ENCODE data around the gene MCM10.
A peak's percentile ranks its signal among the peaks of the same experiment; 100 is the strongest.
"Not testable (repeated sequence)": the region's sequence is repeated elsewhere in the genome, so short reads cannot be mapped to it uniquely, and the experiment has no call there.

The MCM10 gene

GRCh38 chr10:13143766-13144165, 17.6 kb upstream of the MCM10 start:
- no peaks in the 10 kb centered on the region for H3K27me3 ChIP-seq (ENCODE audit: insufficient read depth, low read length)
- no peak overlapping the region for H3K4me3 ChIP-seq (ENCODE audit: low read length)
- H3K9me3 ChIP-seq (ENCODE audit: low read length) = no peaks in the 10 kb centered on the region
- H3K4me1 ChIP-seq (ENCODE audit: insufficient read depth, low read length) = peaks cover 4% of the 10 kb centered on the region
- H2AFZ ChIP-seq (ENCODE audit: low read depth, low read length) = no peak overlapping the region
- H3K36me3 ChIP-seq (ENCODE audit: insufficient read depth, low read length) = no peaks in the 10 kb centered on the region

- H3K4me3 ChIP-seq (ENCODE audit: low read length) = no peak overlapping the region
- H3K4me1 ChIP-seq (ENCODE audit: insufficient read depth, low read length) = peaks cover 4% of the 10 kb centered on the region
- no peaks in the 10 kb centered on the region for H3K27me3 ChIP-seq (ENCODE audit: insufficient read depth, low read length)
- H2AFZ ChIP-seq (ENCODE audit: low read depth, low read length) = no peak overlapping the region
- no peaks in the 10 kb centered on the region for H3K36me3 ChIP-seq (ENCODE audit: insufficient read depth, low read length)
- H3K9me3 ChIP-seq (ENCODE audit: low read length) = no peaks in the 10 kb centered on the region
Observed at GRCh38 chr10:13144814-13145213, 16.5 kb upstream of the MCM10 start.

GRCh38 chr10:13146379-13146778, 15.0 kb upstream of the MCM10 start:
- Histone ChIP-seq H2AFZ (ENCODE audit: low read depth, low read length) (no peak overlapping the region), H3K4me1 (ENCODE audit: insufficient read depth, low read length) (no peaks in the 10 kb centered on the region), H3K4me3 (ENCODE audit: low read length) (no peak overlapping the region), H3K27me3 (ENCODE audit: insufficient read depth, low read length) (no peaks in the 10 kb centered on the region), H3K9me3 (ENCODE audit: low read length) (no peaks in the 10 kb centered on the region), H3K36me3 (ENCODE audit: insufficient read depth, low read length) (no peaks in the 10 kb centered on the region)

GRCh38 chr10:13147161-13147560, 14.2 kb upstream of the MCM10 start:
- Histone ChIP-seq H3K36me3 (ENCODE audit: insufficient read depth, low read length) (no peaks in the 10 kb centered on the region), H2AFZ (ENCODE audit: low read depth, low read length) (no peak overlapping the region)

GRCh38 chr10:13152296-13152695, 9.1 kb upstream of the MCM10 start:
- H3K4me1 ChIP-seq (ENCODE audit: insufficient read depth, low read length) = no peaks in the 10 kb centered on the region
- H3K9me3 ChIP-seq (ENCODE audit: low read length) = no peaks in the 10 kb centered on the region
- H3K4me3 ChIP-seq (ENCODE audit: low read length) = no peak overlapping the region
- no peaks in the 10 kb centered on the region for H3K27me3 ChIP-seq (ENCODE audit: insufficient read depth, low read length)
- H2AFZ ChIP-seq (ENCODE audit: low read depth, low read length) = no peak overlapping the region
- H3K36me3 ChIP-seq (ENCODE audit: insufficient read depth, low read length) = no peaks in the 10 kb centered on the region

More at GRCh38 chr10:13147161-13147560, 14.2 kb upstream of the MCM10 start:
- Histone ChIP-seq H3K4me1 (ENCODE audit: insufficient read depth, low read length) (no peaks in the 10 kb centered on the region), H3K4me3 (ENCODE audit: low read length) (no peak overlapping the region), H3K27me3 (ENCODE audit: insufficient read depth, low read length) (no peaks in the 10 kb centered on the region), H3K9me3 (ENCODE audit: low read length) (no peaks in the 10 kb centered on the region)

GRCh38 chr10:13155860-13156259, 5.5 kb upstream of the MCM10 start:
- H2AFZ ChIP-seq (ENCODE audit: low read depth, low read length); H3K36me3 ChIP-seq (ENCODE audit: insufficient read depth, low read length); H3K27me3 ChIP-seq (ENCODE audit: insufficient read depth, low read length); H3K9me3 ChIP-seq (ENCODE audit: low read length); H3K4me3 ChIP-seq (ENCODE audit: low read length); H3K4me1 ChIP-seq (ENCODE audit: insufficient read depth, low read length): not testable (repeated sequence)

GRCh38 chr10:13158401-13158800, 3.0 kb upstream of the MCM10 start:
- Histone ChIP-seq H2AFZ (ENCODE audit: low read depth, low read length) (no peak overlapping the region), H3K9me3 (ENCODE audit: low read length) (no peaks in the 10 kb centered on the region), H3K36me3 (ENCODE audit: insufficient read depth, low read length) (no peaks in the 10 kb centered on the region), H3K4me1 (ENCODE audit: insufficient read depth, low read length) (peaks cover 13% of the 10 kb centered on the region), H3K4me3 (ENCODE audit: low read length) (no peak overlapping the region), H3K27me3 (ENCODE audit: insufficient read depth, low read length) (no peaks in the 10 kb centered on the region)

- peaks cover 13% of the 10 kb centered on the region for H3K4me1 ChIP-seq (ENCODE audit: insufficient read depth, low read length)
- H3K36me3 ChIP-seq (ENCODE audit: insufficient read depth, low read length) = peaks cover 19% of the 10 kb centered on the region
- H3K4me3 ChIP-seq (ENCODE audit: low read length) = peak overlapping the region; percentile 66
- H3K27me3 ChIP-seq (ENCODE audit: insufficient read depth, low read length) = no peaks in the 10 kb centered on the region
- no peaks in the 10 kb centered on the region for H3K9me3 ChIP-seq (ENCODE audit: low read length)
- H2AFZ ChIP-seq (ENCODE audit: low read depth, low read length) = peak overlapping the region; percentile 63
Observed at GRCh38 chr10:13161857-13162271, 506 bp downstream of the MCM10 start.

GRCh38 chr10:13163859-13164258, 2.5 kb downstream of the MCM10 start:
- no peak overlapping the region for H3K4me3 ChIP-seq (ENCODE audit: low read length)
- no peaks in the 10 kb centered on the region for H3K9me3 ChIP-seq (ENCODE audit: low read length)
- H2AFZ ChIP-seq (ENCODE audit: low read depth, low read length) = no peak overlapping the region
- H3K4me1 ChIP-seq (ENCODE audit: insufficient read depth, low read length) = peaks cover 13% of the 10 kb centered on the region
- H3K27me3 ChIP-seq (ENCODE audit: insufficient read depth, low read length) = no peaks in the 10 kb centered on the region
- peaks cover 31% of the 10 kb centered on the region for H3K36me3 ChIP-seq (ENCODE audit: insufficient read depth, low read length)

- H3K4me1 ChIP-seq (ENCODE audit: insufficient read depth, low read length) = peaks cover 13% of the 10 kb centered on the region
- no peak overlapping the region for H2AFZ ChIP-seq (ENCODE audit: low read depth, low read length)
- no peaks in the 10 kb centered on the region for H3K9me3 ChIP-seq (ENCODE audit: low read length)
- H3K36me3 ChIP-seq (ENCODE audit: insufficient read depth, low read length) = peaks cover 38% of the 10 kb centered on the region
- H3K27me3 ChIP-seq (ENCODE audit: insufficient read depth, low read length) = no peaks in the 10 kb centered on the region
- H3K4me3 ChIP-seq (ENCODE audit: low read length) = no peak overlapping the region
Observed at GRCh38 chr10:13165177-13165576, 3.8 kb downstream of the MCM10 start.

GRCh38 chr10:13167568-13167967, 6.2 kb downstream of the MCM10 start:
- Histone ChIP-seq H3K9me3 (ENCODE audit: low read length) (no peaks in the 10 kb centered on the region), H2AFZ (ENCODE audit: low read depth, low read length) (no peak overlapping the region), H3K36me3 (ENCODE audit: insufficient read depth, low read length) (peaks cover 57% of the 10 kb centered on the region), H3K27me3 (ENCODE audit: insufficient read depth, low read length) (no peaks in the 10 kb centered on the region), H3K4me1 (ENCODE audit: insufficient read depth, low read length) (no peaks in the 10 kb centered on the region), H3K4me3 (ENCODE audit: low read length) (no peak overlapping the region)

GRCh38 chr10:13168781-13169180, 7.4 kb downstream of the MCM10 start:
- Histone ChIP-seq H3K4me1 (ENCODE audit: insufficient read depth, low read length) (no peaks in the 10 kb centered on the region), H3K27me3 (ENCODE audit: insufficient read depth, low read length) (no peaks in the 10 kb centered on the region), H2AFZ (ENCODE audit: low read depth, low read length) (no peak overlapping the region), H3K4me3 (ENCODE audit: low read length) (no peak overlapping the region), H3K9me3 (ENCODE audit: low read length) (no peaks in the 10 kb centered on the region), H3K36me3 (ENCODE audit: insufficient read depth, low read length) (peaks cover 68% of the 10 kb centered on the region)

GRCh38 chr10:13173616-13174015, 12.3 kb downstream of the MCM10 start:
- H2AFZ ChIP-seq (ENCODE audit: low read depth, low read length) = no peak overlapping the region
- H3K36me3 ChIP-seq (ENCODE audit: insufficient read depth, low read length) = peaks cover 78% of the 10 kb centered on the region
- no peaks in the 10 kb centered on the region for H3K9me3 ChIP-seq (ENCODE audit: low read length)

GRCh38 chr10:13180788-13181187, 19.4 kb downstream of the MCM10 start:
- H3K27me3 ChIP-seq (ENCODE audit: insufficient read depth, low read length) = no peaks in the 10 kb centered on the region
- H3K9me3 ChIP-seq (ENCODE audit: low read length) = peaks cover 8% of the 10 kb centered on the region
- H3K36me3 ChIP-seq (ENCODE audit: insufficient read depth, low read length) = peaks cover 84% of the 10 kb centered on the region
- no peak overlapping the region for H3K4me3 ChIP-seq (ENCODE audit: low read length)
- no peak overlapping the region for H2AFZ ChIP-seq (ENCODE audit: low read depth, low read length)
- no peaks in the 10 kb centered on the region for H3K4me1 ChIP-seq (ENCODE audit: insufficient read depth, low read length)

More at GRCh38 chr10:13173616-13174015, 12.3 kb downstream of the MCM10 start:
- no peaks in the 10 kb centered on the region for H3K27me3 ChIP-seq (ENCODE audit: insufficient read depth, low read length)
- H3K4me3 ChIP-seq (ENCODE audit: low read length) = no peak overlapping the region
- no peaks in the 10 kb centered on the region for H3K4me1 ChIP-seq (ENCODE audit: insufficient read depth, low read length)
